ENCODE measurements around the gene COX7C. TPM values are rescaled to one million over a fixed set of nuclear protein-coding genes. Genes with fewer than 3 reads are reported as not detected.

The COX7C gene
- total RNA-seq, 1 experiment from 2014 or later, result 714 TPM

DNA sequence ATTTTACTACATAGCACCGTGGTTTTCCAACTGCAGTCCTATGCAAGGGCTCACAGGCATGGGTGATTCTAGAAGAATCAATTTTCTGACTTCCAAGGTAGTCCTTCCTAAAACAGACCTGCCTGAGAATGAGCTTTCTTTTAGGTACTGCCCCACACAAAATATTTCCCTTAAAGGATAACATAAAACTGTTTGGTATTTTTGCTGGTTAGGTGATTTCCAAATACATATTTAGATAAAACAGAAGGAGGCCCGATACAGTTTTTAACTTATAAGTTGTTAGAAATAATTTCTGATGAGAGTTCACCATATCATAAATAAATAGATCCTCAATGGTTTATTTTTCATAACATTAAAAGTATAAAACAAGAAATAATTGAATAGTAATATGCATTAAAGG is 46.4 kb downstream of the COX7C start:
- no peak for DNase-seq (ENCODE audit: low read depth)

DNA sequence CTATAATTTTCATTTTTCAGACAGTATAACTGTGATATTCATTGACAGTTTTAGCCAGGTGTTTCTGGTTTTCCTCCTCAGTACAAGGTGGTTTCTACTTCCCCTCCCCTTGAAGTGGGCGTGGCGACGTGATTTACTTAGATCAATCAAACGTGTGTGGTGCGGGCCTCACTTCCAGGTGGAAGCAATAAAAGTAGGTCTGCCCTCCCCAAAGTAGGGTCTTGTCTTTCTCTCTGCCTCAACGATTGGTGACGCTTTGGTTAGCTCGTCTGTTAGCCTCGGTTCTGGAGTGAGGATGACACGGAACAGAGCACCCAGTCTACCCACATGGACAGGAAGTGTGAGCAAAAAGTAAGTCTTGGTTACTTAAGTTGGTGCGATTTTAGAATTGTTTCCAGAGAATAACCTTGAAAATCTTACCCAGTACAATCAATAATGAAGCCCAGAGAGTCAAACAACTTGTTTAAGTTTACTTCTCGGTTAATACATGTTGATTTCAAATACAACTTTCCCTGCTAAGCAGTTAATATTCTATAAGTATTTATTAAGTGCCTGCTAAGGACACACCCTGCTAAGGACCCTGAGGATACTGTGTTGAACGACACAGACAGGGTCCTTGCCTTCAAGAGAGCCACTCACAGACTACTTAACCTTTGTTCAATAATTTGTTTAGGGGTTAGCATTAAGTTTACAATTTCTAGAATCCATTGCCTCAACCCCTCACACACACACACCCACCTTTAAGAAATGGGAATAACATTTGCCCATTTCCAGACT is 48.4 kb downstream of the COX7C start:
- DNase-seq (ENCODE audit: low read depth), result no peak

DNA sequence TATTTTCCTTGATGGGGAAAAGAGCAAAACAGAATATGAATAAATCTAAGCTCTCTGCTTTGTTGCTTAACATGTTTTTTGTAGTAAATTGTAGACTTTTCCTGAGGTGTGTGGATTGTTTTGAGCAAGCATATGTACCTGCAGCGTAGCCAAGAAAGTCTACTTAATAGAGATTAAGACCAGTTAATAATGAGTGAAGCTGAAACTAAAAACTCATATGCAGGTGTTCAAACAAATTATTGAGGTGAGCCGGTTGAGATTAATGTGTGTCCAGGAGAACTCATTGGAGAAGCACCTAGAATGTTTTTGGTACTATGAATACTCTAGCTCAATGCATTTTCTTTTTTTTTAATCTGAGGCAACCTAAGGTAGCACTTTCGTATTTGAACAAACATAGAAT is 49.2 kb downstream of the COX7C start:
- no peak for DNase-seq (ENCODE audit: low read depth)

Data from Daoy (cell line).